IPS-NIHi7 (cell line): Measurements from ENCODE around the gene KRTAP12-4.
A peak's percentile ranks its signal among the peaks of the same experiment; 100 is the strongest.
"Not testable (repeated sequence)": the region's sequence is repeated elsewhere in the genome, so short reads cannot be mapped to it uniquely, and the experiment has no call there.

Experiments used
- DNase-seq: peaks from one replicate; pipeline ENCODE4 v3.0.0; 2012; ENCODE audit warnings: mixed read lengths; ENCODE audit errors: extremely low spot score

The KRTAP12-4 gene, protein sequence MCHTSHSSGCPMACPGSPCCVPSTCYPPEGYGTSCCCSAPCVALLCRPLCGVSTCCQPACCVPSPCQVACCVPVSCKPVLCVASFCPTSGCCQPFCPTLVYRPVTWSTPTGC

GRCh38 chr21:44654576-44655175, at the start of gene KRTAP12-4:
Gene KRTAP12-4 (minus strand): TSS chr21:44654659. CDS start chr21:44654614, 45 bp downstream.
- DNase-seq, result no peak

GRCh38 chr21:44703731-44704635, 49.5 kb upstream of the KRTAP12-4 start:
- DNase-seq, result no peak

GRCh38 chr21:44702973-44703730, 48.7 kb upstream of the KRTAP12-4 start:
- no peak for DNase-seq

GRCh38 chr21:44702111-44702972, 47.9 kb upstream of the KRTAP12-4 start:
- DNase-seq, result no peak

DNA sequence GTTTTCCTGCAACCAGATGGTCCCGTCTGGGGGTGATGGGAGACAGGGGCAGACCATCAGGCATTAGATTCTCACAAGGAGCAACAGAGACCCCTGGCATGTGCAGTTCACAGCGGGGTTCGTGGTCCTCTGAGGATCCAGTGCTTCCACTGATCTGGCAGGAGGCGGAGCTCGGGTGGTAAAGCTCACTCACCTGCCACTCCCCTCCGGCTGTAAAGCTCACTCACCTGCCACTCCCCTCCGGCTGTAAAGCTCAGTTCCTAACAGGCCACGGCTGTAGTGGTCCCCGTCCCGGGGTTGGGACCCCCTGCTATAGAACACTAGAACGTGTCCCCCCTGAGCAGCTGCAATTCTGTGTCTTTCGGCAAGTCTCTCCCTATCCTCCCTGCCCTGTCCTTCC, 47.1 kb upstream of the KRTAP12-4 start:
- no peak for DNase-seq

DNA sequence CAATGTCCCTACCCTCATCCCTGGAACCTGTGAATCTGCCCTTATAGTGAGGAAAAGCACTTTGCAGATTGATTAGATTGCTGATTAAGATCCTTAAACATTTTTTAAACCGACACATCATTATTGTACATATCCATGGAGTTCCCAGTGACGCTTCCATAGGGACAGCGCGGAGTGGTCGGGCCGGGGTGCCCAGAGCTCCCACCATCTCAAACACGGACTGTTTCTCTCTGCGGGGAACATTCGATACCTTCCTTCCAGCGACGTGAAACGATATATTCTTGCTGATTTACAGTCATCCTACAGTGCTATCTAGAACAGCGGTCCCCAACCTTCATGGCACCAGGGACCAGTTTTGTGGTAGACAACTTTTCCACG, 46.6 kb upstream of the KRTAP12-4 start:
- DNase-seq, result no peak

GRCh38 chr21:44700101-44701022, 45.9 kb upstream of the KRTAP12-4 start:
- DNase-seq, result no peak

DNA sequence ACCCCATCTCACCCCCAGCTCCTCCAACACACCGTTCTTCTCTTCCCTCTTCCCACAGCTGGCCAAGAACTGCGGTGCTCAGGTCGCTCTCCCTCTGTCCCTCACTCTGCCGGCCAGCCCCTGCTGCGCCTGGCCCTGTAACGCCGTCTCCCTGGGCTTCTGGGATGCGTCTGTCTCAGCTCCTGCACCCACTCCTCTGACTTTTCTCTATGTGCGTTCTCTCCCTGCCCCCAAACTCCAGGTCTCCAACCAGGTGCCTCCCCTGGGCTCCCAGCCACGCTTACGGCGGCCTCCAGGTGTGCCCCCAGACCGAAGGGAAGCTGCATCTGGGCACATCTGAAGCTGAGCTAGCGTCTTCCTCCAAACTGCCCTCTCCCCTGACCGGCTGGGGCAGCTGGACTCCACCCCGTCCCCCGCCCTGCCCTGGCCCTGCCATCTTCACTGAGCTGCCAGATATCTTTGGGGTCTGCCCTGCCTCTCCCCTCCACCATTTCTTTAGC, 45.1 kb upstream of the KRTAP12-4 start:
- no peak for DNase-seq

DNA sequence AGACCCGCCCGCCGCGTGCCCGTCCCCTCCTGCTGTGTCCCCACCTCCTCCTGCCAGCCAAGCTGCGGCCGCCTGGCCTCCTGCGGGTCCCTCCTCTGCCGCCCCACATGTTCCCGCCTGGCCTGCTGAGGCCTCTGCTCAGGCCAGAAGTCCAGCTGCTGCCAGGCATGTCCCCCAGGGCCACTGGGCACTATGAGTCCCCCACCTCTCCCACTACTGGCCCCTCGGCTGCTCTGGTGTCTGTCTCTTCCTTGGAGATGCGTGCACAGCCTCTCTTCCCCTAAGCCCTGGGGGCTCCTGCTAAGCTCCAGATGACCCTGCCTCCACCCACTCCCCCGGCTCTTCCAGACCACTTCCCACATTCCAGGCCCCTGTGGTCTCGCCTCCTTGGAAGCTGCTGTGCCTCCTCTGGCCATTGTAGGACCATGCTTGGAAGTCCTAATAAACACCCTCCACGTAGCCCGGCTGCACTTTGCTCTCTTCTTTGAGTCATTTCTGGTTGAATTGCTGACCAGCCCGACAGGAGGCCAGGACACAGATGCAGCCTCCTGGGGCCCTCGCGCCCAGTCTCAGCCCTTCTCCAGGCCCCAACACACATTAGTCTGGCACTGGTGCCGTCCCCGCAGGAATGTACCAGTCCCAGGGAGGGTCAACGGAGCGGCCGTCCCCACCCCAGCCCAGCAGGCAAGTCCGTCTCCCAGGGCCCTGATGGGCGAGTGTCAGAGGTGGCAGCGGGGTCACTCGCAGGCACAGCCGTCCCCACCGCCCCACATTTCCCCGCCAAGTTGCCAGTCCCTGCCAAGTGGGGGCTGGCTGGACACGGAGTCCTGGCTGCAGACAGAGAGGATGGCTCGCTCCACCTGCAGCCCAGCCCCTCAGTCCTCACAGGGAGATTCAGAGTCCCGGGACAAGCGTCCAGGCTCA, 43.6 kb upstream of the KRTAP12-4 start:
- peak; percentile 78 for DNase-seq

GRCh38 chr21:44697172-44697810, 42.8 kb upstream of the KRTAP12-4 start, which contains the start of gene KRTAP10-12:
Gene KRTAP10-12 (plus strand): TSS chr21:44697172. CDS start chr21:44697202, 30 bp downstream.
- not testable (repeated sequence) for DNase-seq

- DNase-seq, result no peak
These were observed 42.1 kb upstream of the KRTAP12-4 start for GRCh38 chr21:44696572-44696971.

DNA sequence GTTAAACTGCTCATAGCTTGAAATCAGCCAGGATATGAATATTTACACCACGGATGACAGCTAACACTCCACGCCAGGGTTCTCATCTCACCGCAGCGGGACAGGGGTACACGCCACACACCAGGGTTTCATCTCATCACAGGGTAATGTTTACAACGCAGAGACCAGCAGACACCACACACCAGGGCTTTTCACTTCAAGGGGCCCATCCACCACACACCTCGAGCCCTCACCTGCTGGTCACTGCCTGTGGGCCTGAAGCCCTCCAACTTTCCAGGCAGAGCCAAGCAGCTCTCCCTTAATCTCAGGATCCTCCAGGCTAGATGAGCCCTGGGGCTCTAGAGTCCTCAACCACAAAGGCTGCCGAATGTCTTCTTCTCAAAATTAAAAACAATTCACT, 41.2 kb upstream of the KRTAP12-4 start:
- DNase-seq, result no peak

- no peak for DNase-seq
These were observed 40.7 kb upstream of the KRTAP12-4 start for GRCh38 chr21:44695184-44695583.

- DNase-seq, result no peak
These were observed 40.3 kb upstream of the KRTAP12-4 start for GRCh38 chr21:44694776-44695175.

DNA sequence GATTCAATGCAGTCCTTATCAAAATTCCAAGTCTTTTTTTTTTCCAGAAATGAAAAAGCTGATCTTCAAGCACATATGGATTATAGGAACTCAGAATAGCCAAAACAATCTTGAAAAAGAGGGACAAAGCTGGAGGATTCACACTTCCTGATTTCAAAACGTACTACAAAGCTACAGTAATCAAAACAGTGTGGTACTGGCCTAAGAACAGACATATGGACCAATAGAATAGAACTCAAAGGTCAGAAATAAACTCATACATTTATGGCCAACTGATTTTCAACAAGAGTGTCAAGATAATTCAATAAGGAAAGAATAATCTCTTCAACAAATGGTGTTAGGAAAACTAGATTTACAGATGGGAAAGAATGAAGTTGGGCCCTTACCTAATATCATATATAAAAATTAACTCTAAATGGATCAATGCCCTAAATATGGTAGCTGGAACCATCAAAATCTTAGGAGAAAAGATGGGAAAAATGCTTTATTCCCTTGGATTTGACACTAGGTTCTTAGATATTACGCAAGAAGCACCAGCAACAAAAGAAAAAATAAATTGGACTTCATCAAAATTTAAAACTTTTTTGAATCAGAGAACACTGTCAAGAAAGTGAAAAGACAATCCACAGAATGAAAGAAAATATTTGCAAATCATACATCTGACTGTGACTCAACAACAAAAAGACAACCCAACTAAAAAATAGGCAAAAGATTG, 38.5 kb upstream of the KRTAP12-4 start:
- no peak for DNase-seq

GRCh38 chr21:44691686-44692085, 37.2 kb upstream of the KRTAP12-4 start:
- DNase-seq, result no peak

DNA sequence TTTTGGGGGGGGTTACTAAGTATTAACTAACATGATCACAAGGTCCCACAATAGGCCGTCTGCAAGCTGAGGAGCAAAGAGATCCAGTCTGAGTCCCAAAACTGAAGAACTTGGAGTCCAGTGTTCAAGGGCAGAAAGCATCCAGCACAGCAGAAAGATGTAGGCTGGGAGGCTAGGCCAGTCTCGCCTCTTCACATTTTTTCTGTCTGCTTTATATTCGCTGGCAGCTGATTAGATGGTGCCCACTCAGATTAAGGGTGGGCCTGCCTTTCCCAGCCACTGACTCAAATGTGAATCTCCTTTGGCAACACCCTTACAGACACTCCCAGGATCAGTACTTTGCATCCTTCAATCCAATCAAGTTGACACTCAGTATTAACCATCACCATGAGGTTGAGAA, 35.3 kb upstream of the KRTAP12-4 start:
- DNase-seq, result not testable (repeated sequence)

- no peak for DNase-seq
These were observed 33.2 kb upstream of the KRTAP12-4 start for GRCh38 chr21:44687671-44688070.
